ENCODE measurements around the gene SCGB1C1.
A peak's percentile ranks its signal among the peaks of the same experiment; 100 is the strongest.
"Not testable (repeated sequence)": the region's sequence is repeated elsewhere in the genome, so short reads cannot be mapped to it uniquely, and the experiment has no call there.

SCGB1C1 gene

GRCh38 chr11:218815-219593, 26.1 kb downstream of the SCGB1C1 start:
- no peak for DNase-seq

GRCh38 chr11:220641-221215, 27.9 kb downstream of the SCGB1C1 start:
- DNase-seq: not testable (repeated sequence)

- DNase-seq: no peak
Measured at GRCh38 chr11:221539-221938, 28.7 kb downstream of the SCGB1C1 start.

GRCh38 chr11:221998-222789, 29.3 kb downstream of the SCGB1C1 start:
- no peak for DNase-seq

GRCh38 chr11:223026-223789, 30.3 kb downstream of the SCGB1C1 start:
- no peak for DNase-seq

GRCh38 chr11:223884-224283, 31.0 kb downstream of the SCGB1C1 start:
- no peak for DNase-seq

- DNase-seq: no peak
Measured at GRCh38 chr11:224424-224823, 31.5 kb downstream of the SCGB1C1 start.

GRCh38 chr11:225734-226453, 33.0 kb downstream of the SCGB1C1 start:
- DNase-seq: no peak

- no peak for DNase-seq
Measured at GRCh38 chr11:227824-228379, 35.0 kb downstream of the SCGB1C1 start.

- DNase-seq: no peak
Measured at GRCh38 chr11:230431-230830, 37.6 kb downstream of the SCGB1C1 start.

- no peak for DNase-seq
Measured at GRCh38 chr11:232783-233565, 40.1 kb downstream of the SCGB1C1 start.

GRCh38 chr11:235180-235579, 42.3 kb downstream of the SCGB1C1 start:
- DNase-seq: no peak

GRCh38 chr11:235609-235996, 42.7 kb downstream of the SCGB1C1 start:
- DNase-seq: no peak

GRCh38 chr11:235997-236773, 43.3 kb downstream of the SCGB1C1 start, which contains the start of gene SIRT3:
Gene SIRT3, minus strand, starts transcription at chr11:236342. Its CDS starts 14 bp downstream, at chr11:236328.
- DNase-seq: peak; percentile 81

GRCh38 chr11:236774-237767, 44.2 kb downstream of the SCGB1C1 start, which contains the start of gene PSMD13:
Gene PSMD13, plus strand, starts transcription at chr11:236976. Its CDS starts 74 bp downstream, at chr11:237050.
- peak; percentile 86 for DNase-seq

GRCh38 chr11:238346-238745, 45.5 kb downstream of the SCGB1C1 start:
- not testable (repeated sequence) for DNase-seq

GRCh38 chr11:240315-240714, 47.4 kb downstream of the SCGB1C1 start:
- no peak for DNase-seq

- DNase-seq: no peak
Measured at GRCh38 chr11:241634-242033, 48.8 kb downstream of the SCGB1C1 start.
